ENCODE data around the gene ZNF385B.
"Not testable (repeated sequence)": the region's sequence is repeated elsewhere in the genome, so short reads cannot be mapped to it uniquely, and the experiment has no call there.

ZNF385B gene

DNA sequence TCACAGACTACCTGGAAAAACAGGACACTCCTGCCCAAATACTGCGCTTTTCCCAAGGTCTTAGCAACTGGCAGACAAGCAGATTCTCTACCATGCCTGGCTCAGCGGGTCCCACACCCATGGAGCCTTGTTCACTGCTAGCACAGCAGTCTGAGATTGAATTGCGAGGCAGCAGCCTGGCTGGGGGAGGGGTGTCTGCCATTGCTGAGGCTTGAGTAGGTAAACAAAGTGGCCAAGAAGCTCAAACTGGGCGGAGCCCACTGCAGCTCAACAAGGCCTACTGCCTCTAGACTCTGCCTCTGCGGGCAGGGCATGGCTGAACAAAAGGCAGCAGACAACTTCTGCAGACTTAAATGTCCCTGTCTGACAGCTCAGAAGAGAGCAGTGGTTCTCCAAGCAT, 231.6 kb downstream of the ZNF385B start:
- DNase-seq (ENCODE audit: low spot score): not testable (repeated sequence)

DNA sequence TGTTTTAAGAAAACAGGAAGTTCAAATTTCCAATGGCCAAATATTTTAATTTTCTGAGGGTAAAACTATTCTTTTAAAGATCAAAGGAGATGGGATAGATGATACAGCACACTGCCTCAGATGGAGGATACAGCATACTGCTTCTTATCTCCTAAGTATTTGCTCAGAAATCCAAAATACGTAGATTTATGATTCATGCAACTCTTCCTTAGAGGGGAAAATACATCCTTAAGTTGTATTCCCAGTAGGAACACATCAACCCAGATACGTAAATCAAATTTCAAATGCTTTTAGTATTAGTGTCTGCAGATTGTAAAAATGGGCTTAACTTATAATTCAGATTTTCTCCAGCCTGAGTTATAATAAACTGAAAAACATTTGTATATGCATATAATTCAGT, 235.2 kb downstream of the ZNF385B start:
- no peak for DNase-seq (ENCODE audit: low spot score)

DNA sequence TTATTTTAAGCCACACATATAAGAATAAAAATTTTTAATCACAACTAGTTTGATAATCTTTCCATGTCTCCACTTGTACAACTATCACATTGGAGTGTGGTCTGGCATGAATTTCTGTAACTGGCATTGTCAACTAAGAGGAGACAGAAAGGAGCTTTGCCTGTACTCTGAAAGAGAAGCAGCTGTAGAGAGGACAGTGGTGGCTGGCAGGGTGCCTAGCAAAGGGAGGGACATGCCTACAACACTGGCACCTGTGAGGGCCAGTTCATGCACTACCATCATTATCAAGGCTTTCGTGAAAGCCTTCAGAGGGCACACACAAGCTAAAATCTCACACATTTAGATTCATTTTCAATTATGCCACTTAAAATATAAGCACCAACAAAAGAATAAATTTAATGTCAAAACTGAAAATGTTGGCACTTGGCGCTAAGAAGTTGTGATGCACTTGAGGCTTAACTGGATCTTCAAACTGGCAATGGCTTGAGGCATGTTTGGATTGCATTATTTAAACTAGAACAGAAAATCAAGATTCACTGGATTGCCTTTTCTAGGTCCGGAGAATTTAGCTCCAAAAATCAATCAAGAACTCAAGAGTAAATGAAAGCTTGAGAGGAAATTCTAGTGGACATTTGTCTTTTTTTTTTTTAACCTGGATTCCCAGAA, 238.6 kb downstream of the ZNF385B start:
- no peak for DNase-seq (ENCODE audit: low spot score)

GRCh38 chr2:179622112-179622511, 239.3 kb downstream of the ZNF385B start:
- DNase-seq (ENCODE audit: low spot score): no peak

- no peak for DNase-seq (ENCODE audit: low spot score)
These were observed 241.4 kb downstream of the ZNF385B start for GRCh38 chr2:179619947-179620467.

- DNase-seq (ENCODE audit: low spot score): no peak
These were observed 247.3 kb downstream of the ZNF385B start for GRCh38 chr2:179614121-179614520.

GRCh38 chr2:179613701-179614100, 247.7 kb downstream of the ZNF385B start:
- no peak for DNase-seq (ENCODE audit: low spot score)

DNA sequence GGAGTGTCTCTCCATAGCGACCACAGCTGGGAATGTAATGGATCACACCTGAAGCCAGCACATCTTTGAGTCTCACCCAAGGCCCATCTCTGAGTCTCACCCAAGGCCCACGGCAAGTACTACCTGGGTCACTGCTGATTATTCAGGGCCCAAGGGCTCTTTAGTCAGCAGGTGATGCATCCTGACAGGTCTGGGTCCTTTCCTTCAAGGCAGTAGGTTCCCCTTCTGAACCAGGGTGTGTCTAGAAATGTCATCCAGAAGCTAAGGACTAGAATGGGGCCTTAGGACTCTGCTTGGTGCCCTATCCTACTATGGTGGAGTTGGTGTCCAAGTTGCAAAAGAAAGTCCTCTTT, 248.1 kb downstream of the ZNF385B start:
- no peak for DNase-seq (ENCODE audit: low spot score)

DNA sequence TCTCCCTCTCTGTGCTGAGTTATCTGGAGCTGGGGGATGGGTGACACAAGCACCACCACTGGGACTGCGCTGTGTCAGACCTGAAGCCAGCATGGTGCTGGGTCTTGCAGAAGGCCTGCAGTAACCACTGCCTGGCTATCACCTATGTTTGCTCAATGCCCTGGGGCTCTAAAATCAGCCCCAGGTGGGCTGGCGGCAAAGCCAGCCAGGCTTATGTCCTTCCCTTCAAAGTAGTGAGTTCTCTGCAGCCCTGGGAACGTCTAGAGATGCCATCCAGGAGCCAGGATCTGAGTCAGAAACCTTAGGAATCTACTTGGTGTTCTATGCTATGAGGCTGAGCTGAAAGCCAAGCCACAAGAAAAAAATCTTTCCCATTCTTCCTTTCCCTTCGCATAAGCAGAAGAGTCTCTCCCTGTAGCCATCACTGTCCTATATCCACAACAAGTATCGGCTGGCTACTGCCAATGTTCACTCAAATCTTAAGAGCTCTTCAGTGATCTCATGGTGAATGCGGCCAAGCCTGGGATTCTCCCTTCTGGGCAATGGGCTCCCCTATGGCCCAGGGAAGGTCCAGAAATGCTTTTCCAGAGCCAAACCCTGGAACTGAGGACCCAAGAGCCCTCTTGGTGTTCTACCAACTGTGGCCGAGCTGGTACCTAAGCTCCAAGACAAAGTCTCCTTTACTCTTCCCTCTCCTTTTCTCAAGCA, 248.7 kb downstream of the ZNF385B start:
- no peak for DNase-seq (ENCODE audit: low spot score)

DNA sequence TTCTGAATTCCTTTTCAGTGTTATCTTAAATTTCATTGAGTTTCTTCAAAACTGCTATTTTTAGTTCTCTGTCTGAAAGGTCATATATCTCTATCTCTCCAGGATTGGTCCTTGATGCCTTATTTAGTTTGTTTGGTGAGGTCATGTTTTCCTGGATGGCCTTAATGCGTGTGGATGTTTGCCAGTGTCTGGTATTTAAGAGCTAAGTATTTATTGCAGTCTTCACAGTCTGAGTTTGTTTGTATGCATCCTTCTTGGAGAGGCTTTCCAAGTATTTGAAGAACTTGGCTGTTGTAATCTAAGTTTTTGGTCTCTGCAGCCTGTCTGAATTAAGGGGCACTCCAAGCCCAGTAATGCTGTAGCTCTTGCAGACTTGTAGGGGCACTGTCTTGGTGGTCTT, 249.3 kb downstream of the ZNF385B start:
- no peak for DNase-seq (ENCODE audit: low spot score)

DNA sequence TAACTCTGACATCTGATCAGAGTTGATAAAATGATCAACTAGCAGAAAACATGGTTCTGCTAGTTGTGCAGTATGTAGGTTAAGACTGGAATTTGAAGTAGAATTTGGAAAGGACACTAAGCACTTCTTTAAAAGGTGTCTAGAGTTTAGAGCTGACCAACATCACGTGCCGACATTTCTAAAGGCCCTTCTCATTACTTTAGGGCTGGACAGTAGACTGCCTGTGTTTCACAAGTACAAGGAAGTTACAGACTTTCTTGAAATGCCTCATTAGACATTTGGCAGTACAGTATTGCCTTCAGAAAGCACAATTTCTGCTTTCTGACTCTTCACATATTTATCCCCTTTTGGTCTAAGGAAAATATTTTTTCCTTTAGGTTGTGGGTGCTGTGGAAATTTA, 255.3 kb downstream of the ZNF385B start:
- DNase-seq (ENCODE audit: low spot score): no peak

DNA sequence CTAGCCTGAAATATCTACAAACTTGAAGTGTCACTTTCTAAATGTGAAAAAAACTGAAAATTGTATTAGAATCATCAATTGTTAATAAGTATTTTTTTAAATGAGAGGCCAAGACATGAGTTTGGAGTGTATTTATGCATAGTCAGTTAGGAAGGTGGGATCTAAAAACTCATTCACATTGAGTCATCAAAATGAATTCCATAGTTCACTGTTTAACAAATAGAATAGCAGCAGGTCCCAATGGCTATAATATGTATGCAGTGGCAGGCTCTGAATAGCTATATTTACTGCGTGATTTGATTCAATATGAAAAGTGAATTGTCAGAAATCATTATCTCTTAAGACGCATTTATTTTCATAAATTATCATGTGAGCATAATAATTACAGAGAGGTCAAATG, 256.1 kb downstream of the ZNF385B start:
- DNase-seq (ENCODE audit: low spot score): no peak

- no peak for DNase-seq (ENCODE audit: low spot score)
These were observed 256.8 kb downstream of the ZNF385B start for GRCh38 chr2:179604598-179604997.

- DNase-seq (ENCODE audit: low spot score): no peak
These were observed 259.0 kb downstream of the ZNF385B start for GRCh38 chr2:179602452-179602851.

GRCh38 chr2:179596018-179596417, 265.4 kb downstream of the ZNF385B start:
- DNase-seq (ENCODE audit: low spot score): no peak

- no peak for DNase-seq (ENCODE audit: low spot score)
These were observed 266.1 kb downstream of the ZNF385B start for GRCh38 chr2:179595284-179595683.

DNA sequence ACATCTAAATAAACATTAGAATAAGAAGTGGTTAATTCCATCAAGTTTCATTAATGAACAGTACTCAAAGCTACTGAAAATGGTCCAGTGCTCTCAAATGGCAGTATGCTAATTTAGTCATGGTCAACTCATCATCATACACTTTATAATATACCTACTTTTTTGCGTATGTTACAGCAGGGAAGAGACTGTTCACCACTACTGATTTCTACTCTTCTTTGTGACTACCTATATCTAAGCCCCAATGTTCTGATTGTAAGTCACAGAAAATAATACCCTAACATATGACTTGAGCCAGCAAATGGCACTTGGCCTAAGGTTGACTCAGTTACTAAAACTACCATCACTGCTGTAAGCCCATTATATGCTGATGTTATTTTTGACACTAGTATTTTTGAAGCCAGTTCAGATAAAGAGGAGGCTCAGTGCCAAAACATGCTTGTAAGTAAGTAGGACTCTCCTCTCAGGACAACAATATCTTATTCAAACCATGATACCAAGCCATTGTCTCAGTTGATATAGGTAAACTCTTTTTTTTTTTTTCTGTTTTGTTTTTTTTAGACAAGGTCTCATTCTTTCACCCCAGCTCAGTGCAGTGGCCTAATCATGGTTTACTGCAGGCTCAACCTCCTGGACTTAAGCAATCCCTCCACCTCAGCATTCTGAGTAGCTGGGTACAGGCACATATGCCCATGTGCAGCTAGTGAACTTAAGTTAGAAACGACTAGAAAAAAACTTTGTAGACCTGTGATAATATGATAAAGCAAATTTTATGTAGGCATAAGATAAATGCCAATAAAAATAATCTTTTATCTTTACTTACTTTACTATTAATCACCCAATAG, 266.9 kb downstream of the ZNF385B start:
- no peak for DNase-seq (ENCODE audit: low spot score)

DNA sequence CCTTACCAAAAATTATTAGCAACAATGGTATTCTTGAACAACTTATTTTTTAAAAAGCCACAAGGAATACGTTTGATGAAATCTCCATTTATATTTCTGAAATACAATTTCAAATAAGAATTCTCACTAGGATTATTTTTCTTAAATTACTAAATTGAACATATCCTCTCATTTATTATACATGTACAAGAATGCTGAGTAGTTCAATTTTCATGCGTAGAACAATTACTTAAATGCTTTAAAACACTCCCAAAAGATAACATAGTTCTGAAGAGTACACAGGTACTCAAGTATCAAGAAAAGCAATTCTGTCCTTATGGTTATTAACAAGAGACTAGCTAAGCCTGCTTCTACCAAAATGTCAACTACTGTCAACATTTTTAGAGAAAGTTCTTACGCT, 268.1 kb downstream of the ZNF385B start:
- DNase-seq (ENCODE audit: low spot score): no peak

DNA sequence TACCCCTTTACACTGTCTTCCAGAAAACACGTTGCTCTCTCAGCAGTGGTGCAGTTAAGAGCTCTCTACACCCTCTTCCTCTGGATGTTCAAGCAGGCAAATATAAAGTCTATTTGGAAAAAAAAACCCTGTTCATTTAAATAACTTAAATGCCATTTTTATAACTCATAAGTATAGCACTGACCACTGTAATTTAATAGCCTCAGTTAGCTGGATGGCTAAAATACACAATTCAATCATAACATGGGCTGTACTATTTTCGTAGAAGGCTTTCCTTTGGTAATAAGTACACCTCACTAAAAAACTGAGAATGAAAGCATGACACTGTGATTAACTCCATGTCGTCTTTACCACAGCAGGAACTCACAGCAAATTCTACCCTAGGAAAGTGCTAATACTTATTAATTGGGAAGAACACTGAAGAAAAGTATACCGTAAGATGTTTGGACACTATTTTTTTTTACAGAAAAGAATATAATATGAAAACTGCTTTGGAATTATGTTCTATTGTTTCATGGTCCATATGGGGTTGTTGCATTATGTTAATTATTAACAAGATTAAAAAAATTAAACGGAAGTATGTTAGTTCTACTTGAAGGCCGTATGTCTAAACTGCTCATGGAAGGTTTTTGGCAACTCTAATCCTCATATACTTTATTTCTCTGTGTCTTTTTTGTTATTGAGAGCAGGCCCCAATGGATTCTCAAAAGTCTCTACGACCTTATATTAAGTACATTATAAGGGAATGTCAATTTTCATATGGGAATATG, 269.1 kb downstream of the ZNF385B start:
- no peak for DNase-seq (ENCODE audit: low spot score)

GRCh38 chr2:179591690-179592089, 269.7 kb downstream of the ZNF385B start:
- no peak for DNase-seq (ENCODE audit: low spot score)

GRCh38 chr2:179588486-179589145, 272.8 kb downstream of the ZNF385B start:
- DNase-seq (ENCODE audit: low spot score): no peak

GRCh38 chr2:179584760-179585159, 276.7 kb downstream of the ZNF385B start:
- DNase-seq (ENCODE audit: low spot score): no peak

Measured in germinal center (tissue), 1 donor.